GM12801 (cell line): ENCODE data around the gene KCNH4.

Experiments
- TF ChIP-seq, protein P1 (sequence below): IDR thresholded peaks from one replicate; pipeline ENCODE4 v1.5.1; 2011; ENCODE audit warnings: control low read depth; ENCODE audit not compliant: insufficient read length; ENCODE audit errors: extremely low read depth

KCNH4 gene

DNA sequence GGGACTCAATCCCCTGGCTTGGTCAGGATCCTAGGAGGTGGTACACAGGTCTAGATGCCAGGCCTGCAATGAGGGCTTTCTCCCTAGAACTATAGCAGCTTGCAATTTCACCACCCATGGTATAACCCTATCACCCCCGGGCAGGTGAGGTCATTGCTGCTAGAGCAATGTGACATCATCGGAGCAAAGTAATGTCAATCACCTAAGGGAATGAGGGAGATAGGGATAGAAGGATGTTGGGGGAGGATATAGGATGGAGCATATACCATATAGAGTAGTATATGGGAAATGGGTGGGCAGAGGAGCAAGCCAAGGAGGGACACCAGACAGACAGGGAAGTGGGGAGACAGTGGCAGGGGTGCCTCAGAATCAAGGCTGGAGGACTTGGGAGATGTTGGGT lies 3.3 kb downstream of the KCNH4 start:
- TF ChIP-seq, protein P1, sequence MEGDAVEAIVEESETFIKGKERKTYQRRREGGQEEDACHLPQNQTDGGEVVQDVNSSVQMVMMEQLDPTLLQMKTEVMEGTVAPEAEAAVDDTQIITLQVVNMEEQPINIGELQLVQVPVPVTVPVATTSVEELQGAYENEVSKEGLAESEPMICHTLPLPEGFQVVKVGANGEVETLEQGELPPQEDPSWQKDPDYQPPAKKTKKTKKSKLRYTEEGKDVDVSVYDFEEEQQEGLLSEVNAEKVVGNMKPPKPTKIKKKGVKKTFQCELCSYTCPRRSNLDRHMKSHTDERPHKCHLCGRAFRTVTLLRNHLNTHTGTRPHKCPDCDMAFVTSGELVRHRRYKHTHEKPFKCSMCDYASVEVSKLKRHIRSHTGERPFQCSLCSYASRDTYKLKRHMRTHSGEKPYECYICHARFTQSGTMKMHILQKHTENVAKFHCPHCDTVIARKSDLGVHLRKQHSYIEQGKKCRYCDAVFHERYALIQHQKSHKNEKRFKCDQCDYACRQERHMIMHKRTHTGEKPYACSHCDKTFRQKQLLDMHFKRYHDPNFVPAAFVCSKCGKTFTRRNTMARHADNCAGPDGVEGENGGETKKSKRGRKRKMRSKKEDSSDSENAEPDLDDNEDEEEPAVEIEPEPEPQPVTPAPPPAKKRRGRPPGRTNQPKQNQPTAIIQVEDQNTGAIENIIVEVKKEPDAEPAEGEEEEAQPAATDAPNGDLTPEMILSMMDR = no peak

DNA sequence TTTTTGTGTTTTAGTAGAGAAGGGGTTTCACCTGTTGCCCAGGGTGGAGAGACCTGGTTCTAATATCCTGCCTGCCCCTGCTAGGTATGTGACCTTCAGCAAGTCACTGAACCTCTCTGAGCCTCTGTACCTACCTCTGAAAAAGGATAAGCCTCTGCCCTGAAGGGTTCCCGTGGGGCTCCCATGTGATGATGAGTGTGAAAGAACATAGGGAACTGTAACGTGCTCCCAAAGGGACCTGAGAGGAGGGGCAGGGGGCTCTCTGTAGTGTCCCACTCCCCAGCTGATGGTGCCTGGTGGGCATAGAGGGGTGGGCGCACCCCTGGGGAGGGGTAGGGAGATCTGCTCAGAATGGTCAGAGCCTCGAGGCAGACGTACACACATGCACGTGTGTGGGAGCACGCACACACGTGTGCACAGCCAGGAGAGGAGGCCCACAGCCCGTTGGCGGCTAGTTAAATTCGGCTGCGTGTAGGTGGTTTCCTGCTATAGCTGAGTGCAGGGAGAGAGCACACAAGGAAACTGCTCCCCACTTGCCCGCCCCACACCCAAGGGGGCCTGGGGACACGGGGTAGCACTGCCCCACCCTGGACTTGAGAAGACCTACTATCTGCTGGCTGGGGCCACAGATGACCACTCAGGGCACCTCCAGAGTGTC lies 6.7 kb downstream of the KCNH4 start:
- TF ChIP-seq, protein P1 = no peak

DNA sequence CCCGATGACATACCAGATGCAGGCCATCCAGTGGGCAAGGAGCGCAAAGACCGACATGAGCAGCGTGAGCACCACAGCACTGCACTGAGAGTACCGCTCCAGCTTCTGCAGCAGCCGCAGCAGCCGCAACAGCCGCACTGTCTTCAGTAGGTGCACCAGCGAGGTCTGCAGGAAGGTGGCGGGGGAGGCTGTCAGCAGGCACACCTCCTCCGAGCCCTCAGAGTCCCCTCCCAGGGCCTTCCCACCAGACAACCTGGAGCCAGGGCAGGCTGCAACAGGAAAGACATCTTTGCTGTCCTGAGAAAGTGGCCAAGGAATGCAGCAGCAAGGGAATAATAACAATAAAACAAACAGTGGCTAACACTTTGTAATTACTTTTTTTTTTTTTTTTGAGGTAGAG lies 9.1 kb downstream of the KCNH4 start:
- TF ChIP-seq, protein P1 = no peak

DNA sequence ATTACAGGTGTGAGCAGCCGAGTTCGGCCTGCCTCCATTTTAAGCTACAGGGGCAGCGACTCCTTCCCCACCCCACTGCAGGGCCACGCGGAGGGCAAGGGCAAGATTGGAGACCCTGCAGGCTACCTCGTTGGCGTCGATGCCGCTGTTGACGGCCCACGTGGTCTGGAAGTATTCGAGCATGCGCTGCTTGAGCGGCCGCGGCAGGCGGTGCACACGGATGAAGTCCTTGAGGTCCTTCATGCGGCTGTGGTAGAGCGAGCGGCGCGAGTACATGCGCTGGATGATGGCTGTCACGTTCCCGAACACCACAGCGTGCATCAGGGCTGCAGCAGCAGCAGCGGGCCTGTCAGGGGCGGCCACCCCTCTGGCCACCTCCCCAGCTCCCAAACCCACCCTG lies 11.6 kb downstream of the KCNH4 start:
- TF ChIP-seq, protein P1 = no peak

DNA sequence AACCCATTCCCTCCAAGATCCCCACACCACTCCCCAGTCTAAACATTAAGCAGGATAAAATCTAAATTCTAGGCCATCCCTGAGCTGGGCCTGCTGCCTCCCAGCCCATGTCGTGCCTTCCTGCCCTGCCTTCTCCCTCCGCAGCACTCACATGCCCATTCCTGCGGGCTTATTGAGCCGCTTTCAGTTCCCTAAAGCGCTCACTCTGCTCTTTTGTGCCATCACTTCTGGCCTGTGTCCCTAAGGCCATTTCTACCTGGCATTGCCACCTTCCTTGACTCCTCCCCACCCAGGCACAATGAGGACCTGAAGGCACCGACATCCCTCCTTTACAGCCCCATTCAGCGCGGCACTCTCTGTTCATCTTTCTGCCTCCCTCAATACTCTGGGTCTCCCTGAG lies 13.1 kb downstream of the KCNH4 start:
- TF ChIP-seq, protein P1 = no peak

DNA sequence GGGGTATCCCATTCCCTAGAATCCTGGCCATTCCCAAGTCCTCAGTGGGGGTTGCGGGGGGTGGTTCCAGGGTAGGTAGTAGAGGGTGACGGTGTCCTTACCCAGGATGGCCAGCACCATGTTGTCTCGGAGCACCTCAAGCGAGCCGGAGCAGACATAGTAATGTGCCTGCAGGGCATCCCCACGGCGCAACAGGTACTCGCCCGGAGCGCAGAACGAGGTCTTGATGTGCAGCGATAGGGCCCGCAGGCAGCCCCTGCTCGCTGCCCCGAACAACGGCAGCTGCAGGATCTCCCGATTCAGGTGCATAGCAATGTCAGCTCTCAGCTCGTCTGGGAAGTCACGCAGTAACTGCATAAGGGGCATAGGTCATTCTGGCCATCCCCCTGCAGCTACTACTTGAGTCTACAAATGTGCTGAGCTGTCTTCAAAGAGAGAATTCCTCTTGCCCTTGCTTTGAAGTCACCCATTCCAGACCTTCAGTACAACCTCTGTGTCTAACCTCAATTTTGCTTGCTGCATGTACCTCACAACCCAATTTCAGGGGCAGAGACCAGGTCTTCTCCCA lies 14.7 kb downstream of the KCNH4 start:
- TF ChIP-seq, protein P1 = no peak

DNA sequence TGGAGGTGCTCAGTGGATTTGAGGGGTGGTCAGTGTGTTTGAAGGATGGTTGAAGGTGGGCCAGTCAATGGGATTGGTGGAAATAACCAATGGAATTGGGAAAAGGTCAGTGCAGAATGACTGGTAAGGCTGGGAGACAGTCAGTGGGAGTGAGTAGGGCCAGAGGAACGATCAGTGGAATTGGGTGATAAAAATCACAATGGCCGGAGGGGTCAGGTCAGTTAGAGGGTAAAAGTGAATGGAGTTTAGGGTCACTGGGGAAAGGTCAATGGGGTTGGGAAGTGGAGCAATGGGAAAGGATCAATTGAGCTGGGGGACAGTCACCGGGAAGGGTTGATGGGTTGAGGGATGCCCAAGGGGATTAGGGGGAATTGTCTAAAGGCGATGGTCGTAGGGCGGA lies 15.2 kb downstream of the KCNH4 start:
- TF ChIP-seq, protein P1 = no peak
